Activated B cell treated with CpG ODN at 0.5 μM for 24 hours (primary cell): Measurements from ENCODE around the gene MYL6B. TPM values are rescaled to one million over a fixed set of nuclear protein-coding genes. Genes with fewer than 3 reads are reported as not detected.
A peak's percentile ranks its signal among the peaks of the same experiment; 100 is the strongest.

Experiments used
- ATAC-seq: fragments of 200-7000 bp; cut with Tn5 transposase; one replicate; pipeline ENCODE4 v1.10.0; 2021; ENCODE audit warnings: low read depth, mild to moderate bottlenecking, moderate library complexity
- CTCF ChIA-PET: fragments of 350-600 bp; sonication (Branson Sonifier 250); formaldehyde crosslinking; loops from one replicate; lab custom pipeline; 2021; ENCODE audit warnings: antibody characterized with exemption; lab: Charles Lee
- POLR2A ChIA-PET: fragments of 350-600 bp; sonication (Branson Sonifier 250); formaldehyde crosslinking; loops from one replicate; lab custom pipeline; 2021; ENCODE audit warnings: antibody characterized with exemption; lab: Charles Lee
- DNase-seq: peaks from one replicate; pipeline ENCODE4 v3.0.0; 2022
- H3K27ac Mint-ChIP-seq: one replicate; pipeline ENCODE4 v1.8.0; 2020; ENCODE audit warnings: mixed read lengths
- H3K27me3 Mint-ChIP-seq: one replicate; pipeline ENCODE4 v1.8.0; 2021; ENCODE audit warnings: mixed read lengths
- H3K36me3 Mint-ChIP-seq: one replicate; pipeline ENCODE4 v1.8.0; 2021; ENCODE audit warnings: low read depth, mixed read lengths
- H3K4me1 Mint-ChIP-seq: one replicate; pipeline ENCODE4 v1.8.0; 2021; ENCODE audit warnings: mixed read lengths
- H3K4me3 Mint-ChIP-seq: one replicate; pipeline ENCODE4 v1.8.0; 2020; ENCODE audit warnings: mild to moderate bottlenecking, mixed read lengths
- H3K9me3 Mint-ChIP-seq: one replicate; pipeline ENCODE4 v1.8.0; 2020; ENCODE audit warnings: mixed read lengths
- CTCF ChIP-seq: fragments of 200-600 bp; IDR thresholded peaks from one replicate; pipeline ENCODE4 v1.8.0; 2022; ENCODE audit warnings: antibody characterized with exemption, mild to moderate bottlenecking
- intact Hi-C: fragments of 100-400 bp; cut with micrococcal nuclease; formaldehyde crosslinking; loops from one replicate; pipeline ENCODE4 v1.15.1; 2024
- total RNA-seq: library from RNA; stranded (reverse); gene quantifications from 2 replicates; pipeline ENCODE4 v1.2.3, GENCODE V29; 2022

Gene MYL6B
- total RNA-seq, 1 donor from 2014 or later: 25.2 TPM

- Mint-ChIP-seq H3K4me1 (peaks cover 37% of the 10 kb centered on the region), H3K27me3 (no peaks in the 10 kb centered on the region), H3K36me3 (peaks cover 64% of the 10 kb centered on the region), H3K4me3 (peak within 1 kb of the TSS; percentile 100), H3K9me3 (no peaks in the 10 kb centered on the region), H3K27ac (peak within 1 kb of the TSS; percentile 99)
- ChIA-PET CTCF (interaction anchor here (0.6 to 4.7 kb wide), 17 partner anchors 8 to 476 kb away, joined by 3 to 80 read pairs (median 6); partner anchors contain the start of genes ANKRD52, ESYT1, PA2G4 and RNF41), POLR2A (interaction anchor here (0.6 to 5.0 kb wide), 39 partner anchors 9 to 639 kb away, joined by 3 to 116 read pairs (median 6); partner anchors contain the start of genes ANKRD52, BAZ2A, BLOC1S1 and CNPY2)
- peak; percentile 89 for DNase-seq
- peak; percentile 76 for ATAC-seq
- no peak for TF ChIP-seq CTCF
- intact Hi-C loops: loop anchor here (1.0 to 5.0 kb wide), 22 partner anchors 8 to 1404 kb away; partner anchors contain the start of genes COQ10A, CS, DDIT3 and MBD6
These were observed 34.4 kb upstream of the MYL6B start, which contains the start of gene ZC3H10 for GRCh38 chr12:56117778-56118687. ZC3H10 (plus strand) TSS chr12:56118266; CDS start chr12:56120563, 2,297 bp downstream.

- ChIA-PET POLR2A (interaction anchor here (0.6 to 5.0 kb wide), 37 partner anchors 9 to 638 kb away, joined by 3 to 116 read pairs (median 6); partner anchors contain the start of genes ANKRD52, BLOC1S1, CNPY2 and COQ10A), CTCF (interaction anchor here (0.6 to 4.7 kb wide), 15 partner anchors 8 to 380 kb away, joined by 3 to 80 read pairs (median 6); partner anchors contain the start of genes ANKRD52, ESYT1, PA2G4 and RNF41)
- intact Hi-C loops: loop anchor here (1.0 to 5.0 kb wide), 25 partner anchors 7 to 1403 kb away; partner anchors contain the start of genes ANKRD52, COQ10A, CS and DDIT3
- Mint-ChIP-seq H3K4me1 (peaks cover 38% of the 10 kb centered on the region), H3K36me3 (peaks cover 58% of the 10 kb centered on the region), H3K4me3 (peak overlapping the region; percentile 100), H3K27me3 (no peaks in the 10 kb centered on the region), H3K27ac (peak overlapping the region; percentile 99), H3K9me3 (no peaks in the 10 kb centered on the region)
- TF ChIP-seq CTCF: no peak
- DNase-seq (no peak), ATAC-seq (no peak)
These were observed 33.6 kb upstream of the MYL6B start for GRCh38 chr12:56118688-56119357.

- Mint-ChIP-seq H3K9me3 (no peaks in the 10 kb centered on the region), H3K27ac (peak overlapping the region; percentile 99), H3K4me1 (peaks cover 42% of the 10 kb centered on the region), H3K36me3 (peaks cover 59% of the 10 kb centered on the region), H3K27me3 (no peaks in the 10 kb centered on the region), H3K4me3 (peak overlapping the region; percentile 100)
- ATAC-seq (no peak), DNase-seq (no peak)
- intact Hi-C loops: loop anchor here (1.0 to 5.0 kb wide), 14 partner anchors 70 to 1403 kb away; partner anchors contain the start of genes ANKRD52, COQ10A, DDIT3 and MBD6
- ChIA-PET CTCF (interaction anchor here (1.0 to 4.7 kb wide), 11 partner anchors 9 to 381 kb away, joined by 3 to 80 read pairs (median 5); partner anchors contain the start of genes ANKRD52, ESYT1, PA2G4 and RNF41), POLR2A (interaction anchor here (1.0 to 5.0 kb wide), 15 partner anchors 8 to 517 kb away, joined by 3 to 116 read pairs (median 7); partner anchors contain the start of genes ANKRD52, CNPY2, ESYT1 and MYL6B)
- TF ChIP-seq CTCF: no peak
These were observed 33.0 kb upstream of the MYL6B start for GRCh38 chr12:56119361-56119796.

- Mint-ChIP-seq H3K27ac (no peak overlapping the region), H3K4me3 (no peak overlapping the region), H3K36me3 (peaks cover 59% of the 10 kb centered on the region), H3K27me3 (no peaks in the 10 kb centered on the region), H3K9me3 (no peaks in the 10 kb centered on the region), H3K4me1 (peaks cover 45% of the 10 kb centered on the region)
- POLR2A ChIA-PET: interaction anchor here (0.9 to 4.3 kb wide), 11 partner anchors 10 to 344 kb away, joined by 3 to 116 read pairs (median 5); partner anchors contain the start of genes ANKRD52, CNPY2, MYL6B and RNF41
- intact Hi-C loops: loop anchor here (10.0 kb wide), 1 partner anchor 474 kb away; no protein-coding TSS in a partner anchor
- ATAC-seq: no peak
- DNase-seq: no peak
- CTCF ChIA-PET: interaction anchor here (0.8 to 4.7 kb wide), 10 partner anchors 8 to 382 kb away, joined by 3 to 80 read pairs (median 6); partner anchors contain the start of genes ANKRD52, ESYT1, PA2G4 and RNF41
- no peak for TF ChIP-seq CTCF
These were observed 32.1 kb upstream of the MYL6B start for GRCh38 chr12:56120158-56120846.
